Measurements from ENCODE around the gene DPH5. TPM values are rescaled to one million over a fixed set of nuclear protein-coding genes. Genes with fewer than 3 reads are reported as not detected.

Gene DPH5
- total and polyA plus RNA-seq, 4 donors: 8.6 to 30.7 (median 17.7) TPM

DNA sequence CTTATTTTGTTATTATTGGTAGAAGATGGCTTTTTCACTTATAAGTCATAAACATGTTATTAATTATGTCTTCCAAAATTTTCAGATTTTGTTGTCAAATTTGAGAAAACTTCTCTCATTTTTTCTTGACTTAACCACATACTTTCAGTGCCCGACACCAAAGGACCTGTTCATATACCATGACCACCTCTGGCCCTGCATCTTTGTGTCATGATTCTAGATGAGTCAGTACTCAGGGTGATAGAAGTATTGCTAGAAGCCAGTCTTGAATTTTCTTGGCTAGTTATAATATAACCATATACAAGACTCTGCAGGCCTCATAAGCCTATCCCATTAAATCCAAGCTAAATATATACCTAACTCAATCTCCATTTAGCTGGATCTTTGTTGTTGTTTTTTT lies 35.4 kb upstream of the DPH5 start:
- Histone ChIP-seq H3K4me3 (ENCODE audit: low read length in 2 of 2) (no peak overlapping the region), H3K9me3 (ENCODE audit: control insufficient read depth, low read length) (no peaks in the 10 kb centered on the region), H3K27ac (ENCODE audit: low read depth in 1 of 2, low read length in 2 of 2) (no peak overlapping the region), H3K27me3 (ENCODE audit: control insufficient read depth in 1 of 2, insufficient read depth in 2 of 2, low read length in 1 of 2) (no peaks in the 10 kb centered on the region), H3K4me1 (ENCODE audit: control insufficient read depth in 1 of 2, insufficient read depth in 2 of 2, low read length in 2 of 2) (no peaks in the 10 kb centered on the region), H3K36me3 (ENCODE audit: control insufficient read depth in 1 of 2, insufficient read depth in 2 of 2, low read length in 1 of 2) (no peaks in the 10 kb centered on the region)
- DNase-seq: no peak
- 99 to 100% methylated on average over 1 of the region's 1 CpG for WGBS, 2 donors
- no peak for ATAC-seq (ENCODE audit: low FRiP score)
- intact Hi-C loops (cut with DNase I): no loop called here

DNA sequence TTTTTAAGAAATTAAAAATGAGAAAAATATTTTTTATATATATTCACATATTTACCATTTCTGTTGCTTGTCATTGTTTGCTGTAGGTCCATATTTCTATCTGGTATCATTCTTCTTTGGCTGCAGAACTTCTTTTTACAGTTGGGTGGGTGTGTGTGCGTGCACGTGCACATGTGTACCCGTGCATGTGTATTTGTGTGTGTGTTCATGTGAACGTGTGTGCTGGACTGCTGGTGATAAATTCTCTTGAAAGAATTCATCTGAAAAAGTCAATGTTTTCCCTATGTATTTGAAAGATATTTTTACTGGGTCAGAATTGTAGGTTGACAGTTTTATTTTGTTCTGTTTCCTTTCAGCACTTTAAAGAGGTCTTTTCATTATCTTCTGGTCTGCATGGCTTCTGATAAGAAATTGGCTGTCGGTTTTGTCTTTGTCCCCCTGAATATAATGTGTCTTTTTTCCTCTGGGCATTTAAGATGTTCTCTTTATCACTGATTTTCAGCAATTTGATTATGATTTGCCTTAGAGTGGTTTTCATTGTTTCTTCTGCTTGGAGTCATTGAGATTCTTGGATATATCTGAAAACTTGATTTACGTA lies 34.5 kb upstream of the DPH5 start:
- Histone ChIP-seq H3K36me3 (ENCODE audit: control insufficient read depth in 1 of 2, insufficient read depth in 2 of 2, low read length in 1 of 2) (no peaks in the 10 kb centered on the region), H3K4me1 (ENCODE audit: control insufficient read depth in 1 of 2, insufficient read depth in 2 of 2, low read length in 2 of 2) (no peaks in the 10 kb centered on the region), H3K27me3 (ENCODE audit: control insufficient read depth in 1 of 2, insufficient read depth in 2 of 2, low read length in 1 of 2) (no peaks in the 10 kb centered on the region), H3K9me3 (ENCODE audit: control insufficient read depth, low read length) (no peaks in the 10 kb centered on the region), H3K27ac (ENCODE audit: low read depth in 1 of 2, low read length in 2 of 2) (no peak overlapping the region), H3K4me3 (ENCODE audit: low read length in 2 of 2) (no peak overlapping the region)
- no peak for ATAC-seq (ENCODE audit: low FRiP score)
- WGBS, 2 donors: 69 to 76% methylated on average over 6 of the region's 6 CpGs
- intact Hi-C loops (cut with DNase I): no loop called here
- DNase-seq: no peak

DNA sequence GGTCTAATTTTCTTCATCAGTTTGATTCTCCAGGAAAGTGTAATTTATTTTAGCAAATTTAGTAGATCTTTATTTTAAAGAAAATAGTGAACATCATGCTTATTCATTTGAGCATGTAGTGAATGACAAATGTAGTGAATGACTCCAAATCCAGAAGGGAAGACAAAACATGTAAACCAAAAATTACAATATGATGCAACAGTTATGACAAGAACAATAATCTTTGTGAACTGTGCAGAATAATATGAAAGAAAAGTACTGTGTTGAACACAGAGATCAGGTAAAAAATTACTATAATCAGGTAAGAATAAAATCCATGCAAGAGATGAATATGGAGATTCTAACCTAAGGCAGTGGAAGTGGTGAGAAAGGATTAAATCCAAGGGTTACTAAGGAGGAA lies 30.0 kb upstream of the DPH5 start:
- no peak for DNase-seq
- ATAC-seq (ENCODE audit: low FRiP score): no peak
- Histone ChIP-seq H3K36me3 (ENCODE audit: control insufficient read depth in 1 of 2, insufficient read depth in 2 of 2, low read length in 1 of 2) (peaks cover 0 to 1% of the 10 kb centered on the region in 2 donors), H3K4me3 (ENCODE audit: low read length in 2 of 2) (no peak overlapping the region), H3K27ac (ENCODE audit: low read depth in 1 of 2, low read length in 2 of 2) (no peak overlapping the region), H3K4me1 (ENCODE audit: control insufficient read depth in 1 of 2, insufficient read depth in 2 of 2, low read length in 2 of 2) (no peaks in the 10 kb centered on the region), H3K9me3 (ENCODE audit: control insufficient read depth, low read length) (no peaks in the 10 kb centered on the region), H3K27me3 (ENCODE audit: control insufficient read depth in 1 of 2, insufficient read depth in 2 of 2, low read length in 1 of 2) (no peaks in the 10 kb centered on the region)
- intact Hi-C loops (cut with DNase I): no loop called here

DNA sequence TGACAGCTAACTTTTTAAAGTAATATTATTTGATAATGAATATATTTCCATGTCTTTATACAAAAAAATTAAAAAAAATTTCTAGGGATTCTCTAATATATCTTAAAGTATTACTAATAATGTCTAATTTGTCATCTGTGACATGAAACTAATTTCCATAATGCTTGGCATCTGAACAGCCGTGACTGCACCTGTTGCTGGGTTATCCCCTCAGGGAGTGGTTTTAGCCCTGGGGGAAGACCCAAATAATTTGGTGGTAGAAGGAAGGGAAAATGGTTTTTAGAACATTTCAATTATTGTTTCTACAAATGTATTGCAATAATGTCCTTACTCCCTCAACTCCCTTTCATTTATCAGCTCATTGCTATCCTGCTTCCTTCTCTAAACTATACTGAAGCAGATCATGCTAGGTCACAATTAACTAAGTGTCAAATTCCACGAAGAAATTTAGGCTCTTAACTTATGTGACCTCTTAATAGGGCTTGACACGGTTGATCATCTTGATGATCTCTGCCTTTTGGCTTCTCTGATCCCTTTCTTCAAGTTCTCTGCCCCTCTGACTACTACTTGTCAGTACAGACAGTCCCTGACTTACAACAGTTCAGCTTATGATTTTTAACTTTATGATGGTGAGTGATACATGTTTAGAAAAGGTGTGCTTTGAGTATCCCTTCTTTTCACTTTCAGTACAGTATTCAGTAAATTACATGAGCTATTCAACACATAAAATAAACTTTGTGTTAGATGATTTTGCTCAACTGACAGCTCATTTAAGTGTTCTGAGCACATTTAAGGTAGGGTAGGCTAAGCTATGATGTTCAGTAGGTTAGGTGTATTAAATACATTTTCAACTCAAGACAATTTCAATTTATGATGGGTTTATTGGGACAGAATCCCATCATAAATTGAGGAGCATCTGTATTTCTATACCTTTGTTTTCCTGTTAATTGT lies 26.4 kb upstream of the DPH5 start:
- Histone ChIP-seq H3K4me3 (ENCODE audit: low read length in 2 of 2) (no peak overlapping the region), H3K9me3 (ENCODE audit: control insufficient read depth, low read length) (no peaks in the 10 kb centered on the region), H3K4me1 (ENCODE audit: control insufficient read depth in 1 of 2, insufficient read depth in 2 of 2, low read length in 2 of 2) (no peaks in the 10 kb centered on the region), H3K27me3 (ENCODE audit: control insufficient read depth in 1 of 2, insufficient read depth in 2 of 2, low read length in 1 of 2) (no peaks in the 10 kb centered on the region), H3K27ac (ENCODE audit: low read depth in 1 of 2, low read length in 2 of 2) (no peak overlapping the region), H3K36me3 (ENCODE audit: control insufficient read depth in 1 of 2, insufficient read depth in 2 of 2, low read length in 1 of 2) (peaks cover 0 to 1% of the 10 kb centered on the region in 2 donors)
- no peak for ATAC-seq (ENCODE audit: low FRiP score)
- WGBS, 2 donors: 71 to 72% methylated on average over 3 of the region's 3 CpGs
- no peak for DNase-seq
- intact Hi-C loops (cut with DNase I): no loop called here

DNA sequence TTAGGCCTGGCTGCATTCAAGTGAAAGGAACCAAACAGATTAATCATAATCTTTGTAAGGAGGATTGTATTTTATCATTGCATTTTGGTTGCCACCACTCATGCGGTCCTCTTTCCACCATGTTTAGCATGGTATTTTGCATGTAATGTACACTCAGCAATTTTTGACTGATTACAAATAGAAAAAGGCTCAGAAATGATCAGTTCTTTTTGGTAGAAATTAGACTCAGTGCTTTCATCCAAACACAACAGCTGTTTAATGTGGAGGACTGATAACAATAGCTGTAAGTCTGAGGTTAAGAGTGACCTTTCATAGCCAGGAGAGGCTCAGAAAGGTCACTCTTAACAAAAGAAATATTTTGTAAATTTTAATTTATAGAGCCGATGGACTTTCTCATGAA lies 25.3 kb upstream of the DPH5 start:
- DNase-seq: no peak
- Histone ChIP-seq H3K4me3 (ENCODE audit: low read length in 2 of 2) (no peak overlapping the region), H3K27ac (ENCODE audit: low read depth in 1 of 2, low read length in 2 of 2) (no peak overlapping the region), H3K9me3 (ENCODE audit: control insufficient read depth, low read length) (no peaks in the 10 kb centered on the region), H3K4me1 (ENCODE audit: control insufficient read depth in 1 of 2, insufficient read depth in 2 of 2, low read length in 2 of 2) (no peaks in the 10 kb centered on the region), H3K27me3 (ENCODE audit: control insufficient read depth in 1 of 2, insufficient read depth in 2 of 2, low read length in 1 of 2) (no peaks in the 10 kb centered on the region), H3K36me3 (ENCODE audit: control insufficient read depth in 1 of 2, insufficient read depth in 2 of 2, low read length in 1 of 2) (peaks cover 0 to 1% of the 10 kb centered on the region in 2 donors)
- intact Hi-C loops (cut with DNase I): no loop called here
- 92 to 97% methylated on average over 2 of the region's 2 CpGs for WGBS, 2 donors
- no peak for ATAC-seq (ENCODE audit: low FRiP score)

DNA sequence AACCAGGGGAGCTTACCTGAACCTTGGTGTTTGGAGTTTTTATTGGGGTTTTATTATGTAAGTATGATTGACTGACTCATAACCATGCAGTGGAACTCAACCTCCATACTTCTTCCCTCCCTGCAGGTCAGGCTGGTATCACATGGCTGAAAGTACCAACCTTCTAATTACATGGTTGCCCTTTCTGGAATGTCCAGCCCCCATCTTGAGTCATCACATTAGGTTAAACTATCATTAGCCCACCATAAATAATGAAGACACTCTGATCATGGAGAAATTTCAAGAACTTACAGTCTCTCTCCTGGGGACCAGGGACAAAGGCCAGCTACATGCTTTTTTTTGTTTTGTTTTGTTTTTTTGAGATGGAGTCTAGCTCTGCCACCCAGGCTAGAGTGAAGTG lies 19.2 kb upstream of the DPH5 start:
- intact Hi-C loops (cut with DNase I): no loop called here
- DNase-seq: no peak

DNA sequence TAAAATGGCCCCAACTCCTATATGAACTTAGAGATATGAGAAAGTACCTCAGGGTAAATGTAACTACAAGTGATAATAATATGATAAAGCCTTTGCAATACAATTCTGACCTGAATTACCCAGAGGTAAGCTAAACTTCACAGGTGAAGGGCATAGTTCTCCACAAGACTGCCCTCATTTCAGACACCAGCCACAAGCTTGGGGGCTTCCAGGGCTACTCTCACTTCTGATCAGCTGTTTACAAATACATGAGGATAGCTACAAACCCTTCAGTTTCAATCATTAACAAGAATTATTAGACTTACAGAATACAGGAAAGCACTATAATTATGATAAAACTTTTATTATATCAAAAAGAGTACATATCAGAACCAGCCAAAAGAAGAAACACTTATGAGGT lies 18.7 kb upstream of the DPH5 start:
- DNase-seq (no peak), ATAC-seq (ENCODE audit: low FRiP score) (no peak)
- Histone ChIP-seq H3K27ac (ENCODE audit: low read depth in 1 of 2, low read length in 2 of 2) (no peak overlapping the region), H3K36me3 (ENCODE audit: control insufficient read depth in 1 of 2, insufficient read depth in 2 of 2, low read length in 1 of 2) (no peaks in the 10 kb centered on the region), H3K4me3 (ENCODE audit: low read length in 2 of 2) (no peak overlapping the region), H3K27me3 (ENCODE audit: control insufficient read depth in 1 of 2, insufficient read depth in 2 of 2, low read length in 1 of 2) (no peaks in the 10 kb centered on the region), H3K9me3 (ENCODE audit: control insufficient read depth, low read length) (peaks cover 2% of the 10 kb centered on the region), H3K4me1 (ENCODE audit: control insufficient read depth in 1 of 2, insufficient read depth in 2 of 2, low read length in 2 of 2) (no peaks in the 10 kb centered on the region)
- intact Hi-C loops (cut with DNase I): no loop called here

More for the DNA sequence above, 19.2 kb upstream of the DPH5 start:
- Histone ChIP-seq H3K9me3 (ENCODE audit: control insufficient read depth, low read length) (peaks cover 2% of the 10 kb centered on the region), H3K36me3 (ENCODE audit: control insufficient read depth in 1 of 2, insufficient read depth in 2 of 2, low read length in 1 of 2) (no peaks in the 10 kb centered on the region), H3K4me1 (ENCODE audit: control insufficient read depth in 1 of 2, insufficient read depth in 2 of 2, low read length in 2 of 2) (no peaks in the 10 kb centered on the region), H3K27ac (ENCODE audit: low read depth in 1 of 2, low read length in 2 of 2) (no peak overlapping the region), H3K27me3 (ENCODE audit: control insufficient read depth in 1 of 2, insufficient read depth in 2 of 2, low read length in 1 of 2) (no peaks in the 10 kb centered on the region), H3K4me3 (ENCODE audit: low read length in 2 of 2) (no peak overlapping the region)
- no peak for ATAC-seq (ENCODE audit: low FRiP score)

DNA sequence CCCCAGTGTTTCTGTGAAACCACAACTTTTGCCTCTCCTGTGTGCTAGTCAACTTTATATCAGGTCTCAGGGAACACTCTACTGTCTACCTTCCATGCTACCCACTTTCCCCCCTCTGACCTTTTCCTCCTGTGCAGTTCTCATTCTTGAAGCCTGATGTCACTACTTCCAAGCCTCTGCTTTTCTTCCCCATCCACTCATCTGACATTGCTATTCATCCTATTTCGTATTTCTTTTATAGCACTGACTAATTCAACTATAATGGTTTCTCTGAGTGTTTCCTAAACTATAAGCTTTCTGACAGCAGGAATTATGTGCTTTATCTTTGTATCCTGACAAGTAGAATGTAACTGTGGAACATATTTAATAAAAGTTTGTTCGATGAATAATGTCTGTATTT lies 18.2 kb upstream of the DPH5 start:
- 63 to 67% methylated on average over 2 of the region's 2 CpGs for WGBS, 2 donors
- Histone ChIP-seq H3K4me1 (ENCODE audit: control insufficient read depth in 1 of 2, insufficient read depth in 2 of 2, low read length in 2 of 2) (no peaks in the 10 kb centered on the region), H3K9me3 (ENCODE audit: control insufficient read depth, low read length) (peaks cover 2% of the 10 kb centered on the region), H3K27ac (ENCODE audit: low read depth in 1 of 2, low read length in 2 of 2) (no peak overlapping the region), H3K4me3 (ENCODE audit: low read length in 2 of 2) (no peak overlapping the region), H3K27me3 (ENCODE audit: control insufficient read depth in 1 of 2, insufficient read depth in 2 of 2, low read length in 1 of 2) (no peaks in the 10 kb centered on the region), H3K36me3 (ENCODE audit: control insufficient read depth in 1 of 2, insufficient read depth in 2 of 2, low read length in 1 of 2) (no peaks in the 10 kb centered on the region)
- DNase-seq (no peak), ATAC-seq (ENCODE audit: low FRiP score) (no peak)
- intact Hi-C loops (cut with DNase I): no loop called here

DNA sequence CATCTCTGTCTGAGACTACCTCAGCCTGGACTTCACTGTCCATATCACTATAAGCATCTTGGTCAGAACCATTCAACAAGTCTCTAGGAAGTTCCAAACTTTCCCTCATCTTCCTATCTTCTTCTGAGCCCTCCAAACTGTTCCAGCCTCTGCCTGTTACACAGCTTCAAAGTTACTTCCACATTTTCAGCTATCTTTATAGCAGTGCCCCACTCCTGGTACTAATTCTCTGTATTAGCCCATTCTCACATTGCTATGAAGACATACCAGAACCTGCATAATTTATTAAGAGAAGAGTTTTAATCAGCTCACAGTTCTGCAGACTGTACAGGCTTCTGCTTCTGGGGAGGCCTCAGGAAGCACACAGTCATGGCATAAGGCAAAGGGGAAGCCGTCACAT lies 15.7 kb upstream of the DPH5 start:
- ATAC-seq (ENCODE audit: low FRiP score) (no peak), DNase-seq (no peak)
- intact Hi-C loops (cut with DNase I): no loop called here
- no peaks in the 10 kb centered on the region for H3K36me3 ChIP-seq (ENCODE audit: control insufficient read depth in 1 of 2, insufficient read depth in 2 of 2, low read length in 1 of 2)
- H3K27me3 ChIP-seq (ENCODE audit: control insufficient read depth in 1 of 2, insufficient read depth in 2 of 2, low read length in 1 of 2): no peaks in the 10 kb centered on the region
- peaks cover 2% of the 10 kb centered on the region for H3K9me3 ChIP-seq (ENCODE audit: control insufficient read depth, low read length)
- no peak overlapping the region for H3K4me3 ChIP-seq (ENCODE audit: low read length in 2 of 2)
- 100% methylated on average over 1 of the region's 1 CpG for WGBS, 2 donors
- no peak overlapping the region for H3K27ac ChIP-seq (ENCODE audit: low read depth in 1 of 2, low read length in 2 of 2)
- no peaks in the 10 kb centered on the region for H3K4me1 ChIP-seq (ENCODE audit: control insufficient read depth in 1 of 2, insufficient read depth in 2 of 2, low read length in 2 of 2)

Data from aorta (tissue), 5 donors.